Gastroesophageal sphincter (tissue), 4 donors: ENCODE results near the gene ADAMTS5. TPM values are rescaled to one million over a fixed set of nuclear protein-coding genes. Genes with fewer than 3 reads are reported as not detected.

Source experiments
- ATAC-seq: fragments of 150-250 bp; one replicate; pipeline ENCODE4 v1.9.1; 2016; ENCODE audit warnings: mild to moderate bottlenecking, moderate library complexity
- H3K27ac ChIP-seq, 4 donors: fragments of 200-600 bp; sonication (generic) in 3 of 4; 1 replicate in 3 of 4; 2 replicates in 1 of 4; pipeline ENCODE4 v1.5.1; 2016 to 2019
- H3K27me3 ChIP-seq: fragments of 200-600 bp; sonication (generic); one replicate; pipeline ENCODE4 v1.5.1; 2019
- H3K36me3 ChIP-seq, 2 donors: fragments of 200-600 bp; sonication (generic); one replicate each; pipeline ENCODE4 v1.5.1; 2019; ENCODE audit warnings: control low read depth in 1 of 2
- H3K4me1 ChIP-seq, 3 donors: fragments of 200-600 bp; sonication (generic); 1 replicate in 2 of 3; 2 replicates in 1 of 3; pipeline ENCODE4 v1.5.1; 2016 to 2019; ENCODE audit warnings: control low read depth in 2 of 3
- H3K4me3 ChIP-seq, 2 donors: fragments of 200-600 bp; sonication (generic); one replicate each; pipeline ENCODE4 v1.5.1; 2019; ENCODE audit warnings: mild to moderate bottlenecking in 1 of 2, moderate library complexity in 1 of 2
- H3K9me3 ChIP-seq, 3 donors: fragments of 200-600 bp; sonication (generic); one replicate each; pipeline ENCODE4 v1.5.1; 2017 to 2019; ENCODE audit warnings: control low read depth in 2 of 3
- CTCF ChIP-seq, 4 experiments: fragments of 200-600 bp in 2 of 4; fragments of 450-650 bp in 2 of 4; sonication (generic) in 1 of 4; IDR thresholded peaks; one replicate each; pipeline ENCODE4 v1.5.1; 2017 to 2019; ENCODE audit warnings: antibody characterized with exemption in 4 of 4, mild to moderate bottlenecking in 2 of 4, moderate library complexity in 2 of 4
- EP300 ChIP-seq: sonication (generic); formaldehyde crosslinking; IDR thresholded peaks from one replicate; pipeline ENCODE4 v1.6.1; 2017; ENCODE audit warnings: antibody characterized with exemption, mild to moderate bottlenecking
- POLR2A ChIP-seq, 2 donors: fragments of 450-650 bp; IDR thresholded peaks; one replicate each; pipeline ENCODE4 v1.6.1; 2017; ENCODE audit warnings: antibody characterized with exemption in 2 of 2, mild to moderate bottlenecking in 2 of 2, moderate library complexity in 1 of 2
- POLR2AphosphoS5 ChIP-seq: sonication (generic); formaldehyde crosslinking; IDR thresholded peaks from one replicate; pipeline ENCODE4 v1.6.1; 2017; ENCODE audit warnings: antibody characterized with exemption
- WGBS, 2 donors: methylation state at CpG; one replicate each; pipeline ENCODE4 v1.1.5; 2018; ENCODE audit warnings: low coverage in 1 of 2; 5-methylcytosine and 5-hydroxymethylcytosine counted together
- total RNA-seq, 4 donors: library from RNA; depleted of rRNA; stranded (reverse); fragments of >200 nt; gene quantifications; one replicate each; pipeline ENCODE4 v1.1.0, GENCODE V29; 2016

Gene ADAMTS5
- total RNA-seq, 4 donors from 2014 or later, result 16.8 to 55.8 (median 29.0) TPM

GRCh38 chr21:26965040-26965906 is 1.6 kb downstream of the ADAMTS5 start:
- 31% methylated on average over 2 of the region's 58 CpGs; no CpG with 5 or more reads in 1 of the 2 donors for WGBS, 2 donors
- Histone ChIP-seq H3K27me3 (peaks cover 16% of the 10 kb centered on the region), H3K36me3 (no peaks in the 10 kb centered on the region), H3K4me3 (peak overlapping the region; percentile 43 to 83), H3K4me1 (peaks cover 0 to 73% (median 5%) of the 10 kb centered on the region in 3 donors), H3K9me3 (no peaks in the 10 kb centered on the region), H3K27ac (peak overlapping the region; percentile 40 to 90 (median 88))
- ATAC-seq, result peak; percentile 34
- TF ChIP-seq POLR2AphosphoS5 (peak; percentile 46), POLR2A (IDR thresholded peaks at IDR 0.05) (peak; percentile 12 to 32), EP300 (no peak), CTCF (IDR thresholded peaks at IDR 0.05) (peak in 3 of 4 experiments; percentile 50 to 79 (median 63))

GRCh38 chr21:26964170-26964778 is 2.6 kb downstream of the ADAMTS5 start:
- H3K4me3 ChIP-seq, result peak overlapping the region; percentile 43 to 83
- H3K4me1 ChIP-seq, result peaks cover 0 to 83% (median 11%) of the 10 kb centered on the region in 3 donors
- TF ChIP-seq CTCF (IDR thresholded peaks at IDR 0.05) (no peak), EP300 (no peak), POLR2A (IDR thresholded peaks at IDR 0.05) (peak; percentile 42 to 68), POLR2AphosphoS5 (peak; percentile 81)
- no peaks in the 10 kb centered on the region for H3K36me3 ChIP-seq
- peak; percentile 64 for ATAC-seq
- H3K27ac ChIP-seq, result peak overlapping the region; percentile 66 to 90 (median 88)
- H3K27me3 ChIP-seq, result peaks cover 16% of the 10 kb centered on the region
- WGBS, 2 donors, result 16 to 43% methylated on average over 7 to 9 of the region's 14 CpGs
- no peaks in the 10 kb centered on the region for H3K9me3 ChIP-seq

GRCh38 chr21:26962621-26963181 is 4.2 kb downstream of the ADAMTS5 start:
- Histone ChIP-seq H3K4me1 (peaks cover 0 to 92% (median 18%) of the 10 kb centered on the region in 3 donors), H3K36me3 (no peaks in the 10 kb centered on the region), H3K27ac (peak overlapping the region in 3 of 4 donors; percentile 28 to 88 (median 87)), H3K9me3 (no peaks in the 10 kb centered on the region), H3K27me3 (peaks cover 16% of the 10 kb centered on the region), H3K4me3 (peak overlapping the region in 1 of 2 donors; percentile 83)
- ATAC-seq, result no peak
- TF ChIP-seq CTCF (IDR thresholded peaks at IDR 0.05), result no peak
- no peak for TF ChIP-seq POLR2A (IDR thresholded peaks at IDR 0.05)
- no peak for TF ChIP-seq EP300
- no peak for TF ChIP-seq POLR2AphosphoS5
- WGBS, 2 donors, result 21 to 46% methylated on average over 3 of the region's 3 CpGs

- no peak for ATAC-seq
- H3K27me3 ChIP-seq, result peaks cover 11% of the 10 kb centered on the region
- no peaks in the 10 kb centered on the region for H3K9me3 ChIP-seq
- no peak overlapping the region for H3K27ac ChIP-seq
- no peaks in the 10 kb centered on the region for H3K36me3 ChIP-seq
- 39 to 67% methylated on average over 4 of the region's 4 CpGs for WGBS, 2 donors
- H3K4me1 ChIP-seq, result peaks cover 0 to 92% (median 18%) of the 10 kb centered on the region in 3 donors
- no peak for TF ChIP-seq POLR2A (IDR thresholded peaks at IDR 0.05)
- peak in 2 of 4 experiments; percentile 19 to 22 for TF ChIP-seq CTCF (IDR thresholded peaks at IDR 0.05)
- peak overlapping the region in 1 of 2 donors; percentile 3 for H3K4me3 ChIP-seq
Observed at GRCh38 chr21:26961698-26962097, 5.2 kb downstream of the ADAMTS5 start.
